ENCODE results near the gene RASL12.
"Not testable (repeated sequence)": the region's sequence is repeated elsewhere in the genome, so short reads cannot be mapped to it uniquely, and the experiment has no call there.

Gene RASL12

DNA sequence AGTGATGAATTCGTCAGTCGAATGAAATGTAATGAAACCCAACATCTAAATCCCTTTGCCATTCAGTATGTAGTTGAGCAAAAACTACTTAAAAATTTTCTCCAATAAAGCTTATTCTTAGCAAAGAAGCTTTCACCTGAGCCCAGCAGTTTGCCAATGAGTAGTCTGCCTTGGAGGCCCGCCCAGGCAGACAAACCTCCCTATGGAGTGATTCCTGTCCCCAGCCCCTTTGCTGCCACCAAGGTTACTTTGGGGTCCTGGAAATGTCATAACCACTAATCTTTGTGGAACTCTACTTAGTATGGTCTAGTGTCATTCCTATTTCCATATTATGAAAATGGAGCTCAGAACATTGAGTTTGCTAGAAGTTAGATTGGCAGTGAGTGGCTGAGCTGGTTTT lies 35.1 kb upstream of the RASL12 start:
- no peak for DNase-seq (ENCODE audit: low read depth)
- H3K4me3 ChIP-seq (ENCODE audit: low read depth, low read length) = no peak overlapping the region
- TF ChIP-seq, protein P1, sequence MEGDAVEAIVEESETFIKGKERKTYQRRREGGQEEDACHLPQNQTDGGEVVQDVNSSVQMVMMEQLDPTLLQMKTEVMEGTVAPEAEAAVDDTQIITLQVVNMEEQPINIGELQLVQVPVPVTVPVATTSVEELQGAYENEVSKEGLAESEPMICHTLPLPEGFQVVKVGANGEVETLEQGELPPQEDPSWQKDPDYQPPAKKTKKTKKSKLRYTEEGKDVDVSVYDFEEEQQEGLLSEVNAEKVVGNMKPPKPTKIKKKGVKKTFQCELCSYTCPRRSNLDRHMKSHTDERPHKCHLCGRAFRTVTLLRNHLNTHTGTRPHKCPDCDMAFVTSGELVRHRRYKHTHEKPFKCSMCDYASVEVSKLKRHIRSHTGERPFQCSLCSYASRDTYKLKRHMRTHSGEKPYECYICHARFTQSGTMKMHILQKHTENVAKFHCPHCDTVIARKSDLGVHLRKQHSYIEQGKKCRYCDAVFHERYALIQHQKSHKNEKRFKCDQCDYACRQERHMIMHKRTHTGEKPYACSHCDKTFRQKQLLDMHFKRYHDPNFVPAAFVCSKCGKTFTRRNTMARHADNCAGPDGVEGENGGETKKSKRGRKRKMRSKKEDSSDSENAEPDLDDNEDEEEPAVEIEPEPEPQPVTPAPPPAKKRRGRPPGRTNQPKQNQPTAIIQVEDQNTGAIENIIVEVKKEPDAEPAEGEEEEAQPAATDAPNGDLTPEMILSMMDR (conservative IDR thresholded peaks at IDR 0.05; ENCODE audit: low read depth, low read length) = no peak

DNA sequence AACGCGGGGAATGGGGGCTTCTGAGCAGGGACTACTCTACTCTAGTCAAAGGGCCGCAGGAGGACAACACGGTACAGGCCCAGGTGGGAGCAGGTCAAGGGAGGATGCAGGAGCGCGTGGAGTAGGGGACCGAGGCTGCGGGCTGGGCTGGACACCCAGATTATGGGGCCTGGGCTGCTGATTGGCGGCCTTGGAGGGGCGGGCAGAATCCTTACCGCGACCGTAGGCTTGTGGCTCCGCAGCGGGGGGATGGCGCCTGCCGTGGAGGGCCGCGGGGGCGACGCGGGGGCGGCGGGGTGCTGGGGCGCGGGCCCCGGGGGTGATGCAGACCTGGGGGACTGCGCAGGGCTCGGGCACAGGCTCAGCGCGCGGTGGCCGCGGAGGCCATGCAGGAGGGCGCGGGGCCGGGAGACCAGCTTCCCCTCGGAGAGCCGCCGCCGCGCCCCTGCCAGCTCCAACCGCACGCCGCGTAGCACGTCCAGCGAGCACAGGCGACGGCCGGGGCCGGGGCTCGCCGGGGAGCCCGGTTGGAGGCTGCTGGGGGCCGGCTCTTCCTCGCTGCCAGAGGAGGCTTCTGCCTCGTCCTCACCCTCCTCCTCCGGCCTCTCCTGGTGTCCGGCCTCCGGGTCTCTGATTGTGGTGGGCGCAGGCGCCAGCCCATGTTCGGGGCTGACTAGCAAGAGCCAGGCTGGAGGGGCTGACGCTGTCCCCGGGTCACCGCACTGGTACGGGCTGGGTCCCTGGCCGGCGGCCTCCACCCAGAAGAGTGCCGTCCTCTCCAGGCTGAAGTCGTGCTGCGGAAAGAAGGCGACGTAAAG lies 34.3 kb upstream of the RASL12 start:
- no peak overlapping the region for H3K4me3 ChIP-seq (ENCODE audit: low read depth, low read length)
- no peak for DNase-seq (ENCODE audit: low read depth)
- TF ChIP-seq, protein P1 (conservative IDR thresholded peaks at IDR 0.05; ENCODE audit: low read depth, low read length) = no peak

DNA sequence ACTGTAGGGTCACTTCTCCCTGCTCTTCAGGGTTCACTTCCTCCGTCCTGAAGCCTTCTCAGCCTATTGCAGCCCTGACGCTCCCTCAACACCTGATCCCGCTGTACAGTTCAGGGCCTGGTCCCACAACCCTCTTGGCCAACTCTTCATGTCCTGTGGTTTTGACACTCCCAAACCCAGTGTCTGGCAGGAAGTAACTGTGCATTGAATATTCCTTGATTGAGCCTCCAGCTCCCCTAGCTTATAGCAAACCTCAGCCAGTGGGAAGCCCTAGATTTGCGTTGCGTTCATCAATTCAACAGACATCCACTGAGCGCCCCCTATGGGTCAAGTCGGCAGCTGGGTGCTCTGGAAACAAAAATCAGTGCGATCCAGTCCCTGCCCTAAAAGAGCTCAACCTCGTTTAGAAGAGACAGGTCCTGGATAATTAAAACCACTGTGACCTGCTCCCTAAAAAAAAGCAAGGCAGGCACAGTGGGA lies 33.7 kb upstream of the RASL12 start:
- DNase-seq (ENCODE audit: low read depth) = peak; percentile 85
- TF ChIP-seq, protein P1 (conservative IDR thresholded peaks at IDR 0.05; ENCODE audit: low read depth, low read length) = peak; percentile 90

DNA sequence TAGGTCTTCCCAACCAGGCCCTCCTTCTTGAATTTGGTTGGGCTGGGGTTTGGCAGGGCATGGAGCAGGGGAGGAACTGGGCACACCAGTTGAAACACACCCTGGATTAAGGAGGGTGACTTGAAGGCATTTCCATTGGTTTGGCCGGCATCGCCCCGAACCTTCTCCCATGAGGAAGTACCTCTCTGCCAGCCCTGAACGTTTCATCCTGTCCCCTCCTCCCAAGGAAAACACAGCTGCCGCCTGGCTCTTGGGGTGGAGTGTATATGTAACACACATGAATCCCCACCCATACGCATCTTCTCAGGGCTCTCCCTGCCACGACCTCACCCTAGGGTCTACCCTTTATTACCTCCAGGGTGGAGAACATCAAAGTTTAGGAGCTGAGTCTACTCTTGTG lies 32.7 kb upstream of the RASL12 start:
- no peak overlapping the region for H3K4me3 ChIP-seq (ENCODE audit: low read depth, low read length)
- no peak for DNase-seq (ENCODE audit: low read depth)
- TF ChIP-seq, protein P1 (conservative IDR thresholded peaks at IDR 0.05; ENCODE audit: low read depth, low read length) = no peak

More for the DNA sequence above, 33.7 kb upstream of the RASL12 start:
- H3K4me3 ChIP-seq (ENCODE audit: low read depth, low read length) = no peak overlapping the region

DNA sequence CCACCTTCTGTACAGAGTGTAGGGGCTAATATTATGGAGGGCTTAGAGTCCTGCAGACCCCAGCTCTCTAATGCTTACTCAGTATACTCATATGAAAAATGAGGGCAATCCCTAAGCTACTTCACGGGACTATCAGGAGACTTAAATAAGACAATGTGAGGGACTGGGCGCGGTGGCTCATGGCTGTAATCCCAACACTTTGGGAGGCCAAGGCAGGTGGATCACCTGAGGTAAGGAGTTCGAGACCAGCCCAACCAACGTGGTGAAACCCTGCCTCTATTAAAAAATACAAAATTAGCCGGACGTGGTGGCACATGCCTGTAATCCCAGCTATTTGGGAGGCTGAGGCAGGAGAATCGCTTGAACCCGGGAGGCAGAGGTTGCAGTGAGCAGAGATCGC lies 32.0 kb upstream of the RASL12 start:
- not testable (repeated sequence) for H3K4me3 ChIP-seq (ENCODE audit: low read depth, low read length); DNase-seq (ENCODE audit: low read depth)

DNA sequence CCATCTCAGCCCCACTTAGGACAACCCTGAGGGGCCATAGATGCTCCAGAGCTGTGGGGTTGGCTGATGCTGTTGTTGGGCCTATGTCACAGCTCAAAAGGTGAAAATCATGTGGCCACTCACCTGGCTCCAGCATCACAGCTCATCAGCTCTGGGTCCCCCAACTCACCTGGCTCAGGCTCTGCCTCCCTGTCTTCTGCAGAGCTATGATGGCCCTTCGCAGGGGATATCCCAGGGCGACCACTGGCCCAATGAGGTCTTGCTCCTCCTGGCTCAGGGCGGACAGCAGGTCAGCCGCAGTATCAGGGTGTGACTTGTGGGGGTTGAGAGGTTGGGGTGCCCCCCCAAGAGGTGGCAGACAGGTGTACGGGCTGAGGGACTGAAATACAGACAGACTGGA lies 31.5 kb upstream of the RASL12 start:
- H3K4me3 ChIP-seq (ENCODE audit: low read depth, low read length) = no peak overlapping the region
- DNase-seq (ENCODE audit: low read depth) = no peak
- TF ChIP-seq, protein P1 (conservative IDR thresholded peaks at IDR 0.05; ENCODE audit: low read depth, low read length) = no peak

DNA sequence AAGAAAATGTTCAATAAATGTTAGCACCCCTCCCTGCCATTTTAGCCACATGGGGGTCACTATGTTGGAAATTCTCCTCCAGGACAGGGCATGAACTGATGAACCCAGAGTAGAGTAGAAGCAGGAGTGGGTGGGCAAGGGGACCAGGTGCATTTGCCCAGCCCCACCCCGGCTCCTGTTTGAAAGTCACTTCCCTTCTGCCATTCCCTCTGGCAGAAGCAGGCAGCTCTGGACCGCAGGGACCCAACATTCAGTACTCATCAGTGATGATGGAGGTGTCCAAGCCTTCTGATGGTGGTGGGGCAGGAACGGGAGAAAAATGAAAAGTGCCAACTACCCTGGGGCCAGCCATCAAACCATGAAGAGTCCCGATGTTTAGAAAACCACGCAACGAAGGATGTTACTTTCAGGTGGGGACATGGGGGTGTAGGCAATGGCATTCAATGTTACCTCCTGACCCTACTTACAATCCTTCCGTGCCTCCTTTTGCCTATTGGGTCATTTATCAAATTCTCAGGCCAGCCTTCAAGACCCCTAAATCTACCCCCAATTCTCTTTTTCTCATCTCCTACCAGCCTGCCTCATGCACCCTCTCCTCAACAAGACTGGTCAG lies 30.0 kb upstream of the RASL12 start:
- TF ChIP-seq, protein P1 (conservative IDR thresholded peaks at IDR 0.05; ENCODE audit: low read depth, low read length) = no peak
- DNase-seq (ENCODE audit: low read depth) = no peak
- H3K4me3 ChIP-seq (ENCODE audit: low read depth, low read length) = no peak overlapping the region
